ENCODE measurements around the gene ASB18.
"Not testable (repeated sequence)": the region's sequence is repeated elsewhere in the genome, so short reads cannot be mapped to it uniquely, and the experiment has no call there.

The ASB18 gene

DNA sequence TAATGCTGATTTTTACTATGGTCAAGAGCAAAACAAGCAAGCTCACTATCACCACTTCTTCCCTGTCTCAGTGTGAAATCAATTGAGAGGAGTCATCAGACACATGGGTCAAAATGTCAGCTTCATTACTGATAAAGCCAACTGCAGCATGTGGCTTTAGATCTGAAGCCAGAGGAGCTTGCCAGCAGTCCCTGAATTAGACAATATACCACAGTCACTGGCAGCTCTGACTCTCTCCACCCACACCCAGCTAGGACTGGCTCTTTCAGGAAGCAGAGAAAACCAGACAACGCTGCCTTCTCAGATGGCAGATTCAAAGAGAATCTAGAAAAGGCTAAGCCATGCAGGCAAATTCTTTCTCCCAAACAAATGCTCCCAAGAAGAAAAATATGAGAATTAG is 20.0 kb upstream of the ASB18 start:
- no peak for ATAC-seq

DNA sequence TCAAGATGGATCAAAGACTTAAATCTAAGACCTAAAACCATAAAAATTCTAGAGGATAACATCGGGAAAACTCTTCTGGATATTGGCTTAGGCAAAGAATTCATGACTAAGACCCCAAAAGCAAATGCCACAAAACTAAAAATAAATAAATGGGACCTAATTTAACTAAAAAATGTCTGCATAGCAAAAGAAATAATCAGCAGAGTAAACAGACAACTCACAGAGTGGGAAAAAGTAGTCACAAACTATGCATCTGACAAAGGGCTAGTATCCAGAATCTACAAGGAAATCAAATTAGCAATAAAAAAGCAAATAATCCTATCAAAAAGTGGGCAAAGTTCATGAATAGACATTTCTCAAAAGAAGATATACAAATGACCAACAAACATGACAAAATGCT is 18.2 kb upstream of the ASB18 start:
- ATAC-seq = no peak

DNA sequence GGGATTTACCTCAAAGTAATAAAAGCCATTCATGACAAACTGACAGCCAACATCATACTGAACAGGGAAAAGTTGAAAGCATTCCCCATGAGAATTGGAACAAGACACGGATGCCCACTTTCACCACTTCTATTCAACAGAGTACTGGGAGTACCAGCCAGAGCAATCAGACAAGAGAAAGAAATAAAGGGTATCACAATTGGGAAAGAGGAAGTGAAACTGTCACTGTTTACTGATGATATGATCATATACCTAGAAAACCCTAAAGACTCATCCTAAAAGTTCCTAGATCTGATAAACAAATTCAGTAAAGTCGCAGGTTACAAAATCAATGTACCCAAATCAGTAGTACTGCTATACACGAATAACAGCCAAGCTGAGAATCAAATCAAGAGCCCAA is 17.2 kb upstream of the ASB18 start:
- ATAC-seq = no peak

DNA sequence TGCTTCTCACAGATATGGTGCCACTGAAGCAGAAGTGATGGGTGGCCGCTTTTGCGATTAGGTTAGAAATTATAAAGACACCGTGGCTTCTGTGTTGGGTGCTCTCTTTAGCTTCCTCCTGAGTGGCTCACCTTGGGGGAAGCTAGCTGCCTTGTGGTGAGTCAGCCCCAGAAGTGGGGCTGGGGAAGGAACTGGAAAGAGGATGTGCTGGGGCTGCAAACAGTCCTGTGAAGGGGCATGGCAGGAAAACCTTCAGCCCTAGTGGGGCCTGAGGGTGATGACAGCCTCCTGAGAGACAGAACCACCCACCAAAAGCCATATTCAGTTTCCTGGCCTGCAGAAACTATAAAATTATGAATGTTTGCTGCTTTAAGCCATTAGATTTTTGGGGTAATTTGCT is 8.9 kb upstream of the ASB18 start:
- ATAC-seq = no peak

DNA sequence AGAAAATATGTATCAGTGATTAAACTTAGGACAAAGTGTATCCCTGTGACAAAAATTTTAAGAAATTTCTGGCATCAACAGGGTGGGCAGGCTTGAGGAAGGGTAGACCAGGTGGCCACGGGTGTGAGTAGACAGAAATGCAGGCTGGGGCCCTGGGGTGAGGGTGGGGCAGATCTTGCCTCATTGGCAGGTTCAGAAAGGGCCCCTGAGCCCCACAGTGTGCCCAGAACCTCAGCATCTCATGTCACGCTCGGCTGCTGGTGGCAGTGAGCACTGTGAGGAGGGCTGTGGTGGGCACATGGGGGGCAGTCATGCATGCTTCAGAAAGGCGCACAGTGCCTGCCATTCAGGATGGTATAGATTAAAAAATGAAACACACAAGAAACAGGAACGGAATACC is 7.6 kb upstream of the ASB18 start:
- no peak for ATAC-seq

DNA sequence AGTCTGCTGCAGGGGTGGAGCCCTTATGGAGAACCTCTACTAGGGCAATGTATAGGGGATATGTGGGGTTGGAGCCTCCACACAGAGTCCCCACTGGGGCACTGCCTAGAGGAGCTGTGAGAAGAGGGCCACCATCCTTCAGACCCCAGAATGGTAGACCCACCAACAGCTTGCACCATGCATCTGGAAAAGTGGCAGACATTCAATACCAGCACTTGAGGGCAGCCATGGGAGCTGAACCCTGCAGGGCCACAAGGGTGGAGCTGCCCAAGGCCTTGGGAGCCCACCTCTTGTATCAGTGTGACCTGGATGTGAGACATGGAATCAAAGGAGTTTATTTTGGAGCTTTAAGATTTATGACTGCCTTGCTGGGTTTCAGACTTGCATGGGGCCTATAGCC is 5.7 kb upstream of the ASB18 start:
- ATAC-seq = not testable (repeated sequence)

DNA sequence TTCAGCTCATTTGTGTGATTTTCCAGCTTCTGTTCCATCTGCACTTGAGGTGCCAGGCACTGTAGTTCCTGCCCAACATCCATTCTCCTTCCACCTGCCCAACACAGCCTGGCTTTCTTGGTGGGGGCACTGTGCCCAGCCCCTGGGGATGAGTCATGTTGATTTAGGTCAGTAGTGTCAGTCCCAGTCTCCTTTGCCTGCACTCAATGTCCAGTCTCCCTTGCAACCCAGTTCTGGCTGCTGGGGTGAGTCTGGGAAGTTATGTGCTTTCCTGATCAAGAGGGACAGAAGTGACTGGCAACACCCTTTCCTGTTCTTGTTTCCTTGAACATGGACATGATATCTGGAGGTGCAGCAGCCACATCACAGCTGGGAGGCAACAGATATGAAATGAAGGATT is 1.5 kb upstream of the ASB18 start:
- no peak for ATAC-seq

DNA sequence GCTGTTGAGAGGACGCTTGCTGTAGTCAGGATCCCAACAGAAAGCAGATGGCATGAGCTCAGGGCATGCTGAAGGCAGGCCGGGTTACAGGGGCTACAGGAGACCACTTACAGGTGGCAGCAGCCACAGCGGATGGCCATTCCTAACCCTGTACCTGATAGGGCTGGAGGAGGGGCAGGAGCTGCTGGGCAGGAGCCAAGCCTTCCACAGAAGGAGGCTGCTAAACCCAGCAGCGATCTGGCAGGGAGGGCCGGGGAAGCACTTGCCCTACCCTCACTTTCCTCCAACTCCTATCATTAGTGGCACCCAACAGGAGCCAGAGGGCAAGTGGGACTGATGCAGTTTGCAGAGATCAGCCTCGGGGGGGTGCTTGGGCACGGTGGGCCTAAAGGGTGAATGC is 2.0 kb downstream of the ASB18 start:
- no peak for ATAC-seq

DNA sequence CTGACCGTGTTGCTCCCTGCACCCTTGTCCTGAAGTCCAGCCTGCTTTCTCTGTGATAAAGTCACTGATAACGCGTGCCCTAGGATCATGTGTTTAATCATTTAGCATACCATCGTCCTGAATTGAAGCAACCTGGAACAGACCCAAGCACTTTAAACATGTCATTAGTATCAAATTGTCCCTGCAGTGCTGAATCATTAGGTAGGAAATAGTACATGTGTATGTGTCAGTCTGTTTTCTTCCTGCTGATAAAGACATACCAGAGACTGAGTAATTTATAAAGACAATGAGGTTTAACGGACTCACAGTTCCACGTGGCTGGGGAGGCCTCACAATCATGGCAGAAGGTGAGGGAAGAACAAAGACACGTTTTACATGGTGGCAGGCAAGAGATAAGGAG is 2.8 kb downstream of the ASB18 start:
- no peak for ATAC-seq

DNA sequence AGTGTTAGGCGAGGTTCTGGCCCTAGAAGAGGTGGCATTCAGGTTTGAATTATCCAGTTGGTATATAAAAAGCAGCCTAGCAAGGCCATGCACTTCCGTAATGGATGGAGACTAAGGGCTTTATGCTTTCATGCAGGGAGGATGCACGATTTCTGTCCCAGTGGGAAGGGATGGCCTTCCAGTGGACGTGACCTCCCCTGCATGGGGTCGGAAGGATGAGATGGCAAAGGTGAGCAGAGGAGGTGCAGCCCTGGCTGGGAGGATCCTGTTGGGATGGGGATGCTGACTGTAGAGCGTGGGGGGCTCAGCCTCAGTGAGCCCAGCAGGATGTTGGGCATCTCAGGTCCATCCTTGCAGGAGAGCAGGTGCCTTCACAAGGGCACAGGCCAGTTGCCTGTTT is 4.8 kb downstream of the ASB18 start:
- no peak for ATAC-seq

DNA sequence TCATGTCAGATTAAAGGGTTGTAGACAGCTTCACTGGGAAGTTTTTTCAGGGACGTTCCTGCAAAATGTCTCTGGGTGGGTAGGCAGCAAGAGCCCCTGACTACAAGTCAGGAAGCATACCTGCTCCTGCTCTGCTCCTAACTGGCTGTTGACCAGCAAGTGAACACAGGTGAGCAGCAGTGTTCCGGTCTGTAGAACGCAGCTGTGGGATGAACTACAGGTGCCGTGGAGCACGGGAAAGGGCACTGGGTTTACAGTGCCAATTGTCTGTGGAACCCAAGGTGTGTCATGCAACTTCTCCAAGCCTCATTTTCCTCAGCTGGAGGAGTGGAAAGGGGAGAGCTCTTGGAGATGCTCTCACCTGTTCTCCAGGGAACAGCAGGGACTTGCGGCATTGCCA is 6.6 kb downstream of the ASB18 start:
- ATAC-seq = no peak

DNA sequence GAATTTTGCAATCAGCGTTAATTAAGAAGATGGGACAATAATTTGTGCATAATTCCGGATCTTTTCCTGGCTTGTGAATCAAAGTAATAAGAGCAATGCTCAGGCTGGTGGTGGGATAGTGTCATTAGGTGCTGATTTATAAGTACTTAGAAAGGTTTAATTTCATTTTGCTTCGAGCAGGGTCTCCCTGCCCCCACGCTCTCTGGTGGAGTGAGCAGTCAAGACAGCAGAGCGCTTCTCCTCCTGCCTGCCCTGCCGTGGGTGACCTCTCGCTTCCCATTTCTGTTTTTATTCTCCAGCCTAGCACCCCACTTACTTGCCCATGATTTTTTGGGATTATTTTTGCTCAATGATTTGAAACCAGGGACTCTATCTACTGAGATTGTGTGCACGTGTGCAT is 7.1 kb downstream of the ASB18 start:
- no peak for ATAC-seq

DNA sequence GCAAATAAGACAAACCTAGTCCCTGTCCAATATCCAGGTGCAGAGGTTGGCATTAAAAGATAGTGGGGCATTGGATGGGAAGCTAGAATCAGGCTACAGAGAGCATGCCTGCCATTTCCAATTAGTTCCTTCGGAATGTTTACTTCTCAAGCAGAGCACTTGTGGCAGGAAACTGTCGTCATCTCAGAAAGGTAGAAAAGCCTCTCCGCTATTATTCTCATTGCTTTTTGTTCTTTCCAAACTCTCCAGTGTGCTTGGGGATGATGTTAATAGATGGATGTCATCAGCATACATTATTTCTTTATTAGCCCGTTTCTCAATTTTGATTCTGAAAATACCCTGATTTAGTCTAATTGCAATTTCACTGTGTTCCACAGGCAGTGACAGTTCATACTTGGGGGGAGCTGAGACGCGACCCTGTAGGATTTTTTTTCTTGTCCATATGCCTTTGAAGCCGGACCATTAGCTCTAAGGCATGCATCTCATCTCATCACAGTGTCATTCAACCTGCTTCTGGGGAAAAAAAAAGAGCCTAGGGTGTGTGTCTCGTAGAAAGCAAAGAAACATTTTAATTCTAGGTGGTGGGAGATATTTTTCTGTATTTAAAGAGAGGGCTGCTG is 7.7 kb downstream of the ASB18 start:
- no peak for ATAC-seq

DNA sequence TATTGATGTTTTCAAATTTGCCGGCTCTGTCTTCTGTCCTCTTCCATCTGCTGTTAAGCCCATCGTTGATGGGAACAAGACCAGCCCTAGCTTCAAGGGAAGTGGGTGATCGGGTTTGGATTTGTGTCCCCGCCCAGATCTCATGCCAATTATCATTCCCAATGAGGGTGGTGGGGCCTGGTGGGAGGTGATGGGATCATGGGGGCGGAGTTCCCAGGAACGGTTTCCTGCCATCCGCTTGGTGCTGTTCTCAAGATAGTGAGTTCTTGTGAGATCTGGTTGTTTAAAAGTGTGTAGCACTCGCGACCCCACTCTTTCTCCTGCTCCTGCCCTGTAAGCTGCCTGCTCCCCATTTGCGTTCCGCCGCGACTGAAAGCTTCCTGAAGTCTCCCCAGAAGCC is 9.5 kb downstream of the ASB18 start:
- ATAC-seq = no peak

DNA sequence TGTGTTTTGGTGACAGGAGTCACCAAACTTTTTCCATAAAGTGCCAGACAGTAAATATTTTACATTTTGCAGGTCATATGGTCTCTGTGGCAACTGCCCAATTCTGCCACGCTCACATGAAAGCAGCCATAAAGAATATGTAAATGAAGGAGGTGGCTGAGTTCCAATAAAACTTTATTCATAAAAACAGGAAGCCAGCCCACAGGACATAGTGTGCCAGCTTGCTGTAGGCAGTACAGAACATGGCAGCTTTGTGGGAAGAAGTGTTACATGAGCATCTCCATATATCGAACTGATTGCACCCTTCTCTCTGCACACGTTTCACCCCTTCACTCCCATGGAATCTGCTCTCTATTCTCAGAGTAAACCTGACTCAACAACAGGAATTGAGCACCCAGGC is 10.2 kb downstream of the ASB18 start:
- ATAC-seq = no peak

DNA sequence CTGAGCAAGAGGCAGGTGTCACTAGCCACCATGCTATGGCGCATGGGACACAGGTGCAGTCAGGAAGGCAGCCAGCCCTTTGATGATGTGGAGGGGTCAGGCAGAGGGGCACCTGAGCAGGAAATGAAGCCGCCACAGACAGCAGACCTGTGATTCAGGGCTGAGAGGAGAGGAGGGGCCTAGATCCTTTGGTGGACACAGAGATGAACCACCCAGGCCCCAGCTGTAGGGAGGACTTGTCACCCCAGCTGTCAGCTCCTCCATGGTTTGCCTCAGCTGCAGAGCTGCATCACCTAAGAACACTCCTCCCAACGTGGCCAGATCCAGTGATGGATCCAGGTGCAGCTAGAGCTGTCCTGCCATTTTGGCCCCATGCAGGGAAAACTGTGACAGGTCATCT is 11.6 kb downstream of the ASB18 start:
- ATAC-seq = no peak

DNA sequence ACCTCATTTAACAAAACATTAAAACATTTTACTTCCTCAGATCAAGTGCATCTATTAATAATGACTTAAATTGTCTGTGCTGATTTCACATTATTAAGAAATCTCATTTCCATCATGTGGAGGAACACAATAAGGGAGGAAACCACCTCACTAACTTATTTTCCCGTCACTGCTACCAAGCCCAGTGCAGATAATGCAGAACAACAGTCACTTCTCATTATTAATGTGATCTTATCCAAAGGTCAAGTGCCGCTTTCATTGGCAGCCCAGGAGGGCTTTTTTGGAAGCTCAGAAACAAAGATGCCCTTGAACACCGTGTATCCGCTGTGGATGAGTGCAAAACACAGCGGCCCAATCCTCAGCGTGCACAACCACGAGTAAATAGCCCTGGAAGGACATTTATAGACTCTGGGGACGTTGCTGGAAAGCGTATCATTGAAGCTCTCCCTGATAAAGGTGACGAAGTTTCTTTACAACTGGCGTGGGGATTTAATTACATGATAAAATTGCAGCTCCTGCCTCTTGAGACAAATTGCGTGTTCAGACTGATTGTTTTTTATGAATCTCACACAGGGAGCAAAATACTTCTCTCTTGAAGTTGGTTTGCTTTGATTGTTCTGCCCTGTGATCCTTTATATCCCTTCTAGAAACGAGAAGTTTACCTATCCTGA is 13.2 kb downstream of the ASB18 start:
- ATAC-seq = no peak

DNA sequence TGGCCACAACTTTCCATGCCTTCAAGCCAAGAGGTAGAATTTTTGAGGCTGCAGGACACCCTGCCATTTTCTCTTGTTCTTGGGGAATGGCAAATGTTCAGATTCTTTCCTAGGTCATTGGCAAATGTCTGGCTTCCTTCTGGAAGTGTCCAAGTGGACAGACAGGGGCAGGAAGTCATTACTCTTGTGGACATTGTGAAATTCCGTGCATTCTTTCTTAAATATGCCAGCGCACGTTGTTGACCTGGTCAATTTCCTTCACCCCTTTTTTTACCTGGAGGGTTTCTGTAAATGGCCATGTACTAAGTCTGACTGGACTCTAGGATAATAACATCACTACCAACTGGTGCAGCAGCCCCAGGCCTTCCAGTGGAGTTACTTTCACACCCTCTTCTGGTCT is 13.9 kb downstream of the ASB18 start:
- no peak for ATAC-seq

DNA sequence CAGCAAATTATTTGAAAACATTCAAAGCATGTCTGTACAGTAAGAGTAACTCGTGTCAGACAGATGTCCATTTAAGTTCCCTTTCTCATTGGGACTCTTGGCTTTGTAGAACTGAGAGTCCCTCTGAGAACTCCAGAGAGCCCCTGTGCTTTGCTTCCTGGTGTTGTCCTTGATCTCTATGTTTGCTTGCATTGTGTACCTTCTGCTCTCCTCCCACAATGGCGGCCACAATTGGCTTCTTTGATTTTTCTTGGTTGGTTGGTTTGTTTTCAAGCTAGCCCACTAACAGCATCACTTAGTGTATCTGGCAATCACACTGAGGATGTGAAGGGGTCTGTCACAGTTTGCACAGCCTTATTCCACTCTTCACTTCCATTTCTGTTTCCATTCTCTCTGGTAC is 15.1 kb downstream of the ASB18 start:
- ATAC-seq = no peak

DNA sequence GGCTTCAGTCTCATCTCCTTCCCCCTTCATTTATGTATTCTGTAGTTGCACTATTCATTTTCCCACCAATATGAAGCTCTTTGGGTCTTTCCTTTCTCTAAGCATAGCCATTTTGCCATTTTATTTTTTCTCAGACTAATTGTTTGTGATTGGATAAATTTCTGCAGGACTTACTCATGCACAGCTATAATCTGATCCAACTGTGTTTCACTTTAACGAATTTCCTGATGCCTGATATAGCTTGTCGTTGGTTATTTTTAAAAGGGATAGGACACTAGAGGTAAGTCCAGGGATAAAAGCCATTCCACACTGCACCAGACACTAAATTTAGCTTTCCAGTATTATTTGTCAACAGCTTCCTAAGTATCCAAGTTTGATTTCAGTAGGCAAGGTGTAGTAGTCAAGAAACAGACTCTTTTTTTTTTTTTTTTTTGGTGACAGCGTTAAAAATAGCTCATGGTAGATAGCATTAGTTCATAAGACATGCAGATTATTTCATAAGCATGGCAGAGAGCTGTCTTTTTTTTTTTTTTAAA is 17.4 kb downstream of the ASB18 start:
- ATAC-seq = no peak

DNA sequence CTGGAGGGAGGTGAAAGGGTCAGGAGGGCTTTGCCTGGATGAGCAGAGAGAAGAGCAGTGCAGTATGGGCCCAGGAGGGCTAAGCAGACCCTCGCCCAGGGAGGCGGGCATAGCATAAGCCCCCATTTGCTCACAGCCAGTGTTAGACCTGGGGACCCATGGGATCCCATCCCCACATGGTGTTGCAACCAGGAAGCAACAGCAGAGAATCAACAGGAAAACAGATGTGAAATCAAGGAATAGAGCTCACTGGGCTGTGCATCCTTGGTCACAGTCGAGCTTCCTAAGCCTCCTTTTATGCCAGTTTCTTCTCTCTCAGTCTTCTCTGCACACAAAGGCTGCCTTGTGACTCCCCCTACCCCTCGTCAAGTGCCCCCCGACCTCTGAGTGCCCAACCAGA is 19.9 kb downstream of the ASB18 start:
- ATAC-seq = no peak

DNA sequence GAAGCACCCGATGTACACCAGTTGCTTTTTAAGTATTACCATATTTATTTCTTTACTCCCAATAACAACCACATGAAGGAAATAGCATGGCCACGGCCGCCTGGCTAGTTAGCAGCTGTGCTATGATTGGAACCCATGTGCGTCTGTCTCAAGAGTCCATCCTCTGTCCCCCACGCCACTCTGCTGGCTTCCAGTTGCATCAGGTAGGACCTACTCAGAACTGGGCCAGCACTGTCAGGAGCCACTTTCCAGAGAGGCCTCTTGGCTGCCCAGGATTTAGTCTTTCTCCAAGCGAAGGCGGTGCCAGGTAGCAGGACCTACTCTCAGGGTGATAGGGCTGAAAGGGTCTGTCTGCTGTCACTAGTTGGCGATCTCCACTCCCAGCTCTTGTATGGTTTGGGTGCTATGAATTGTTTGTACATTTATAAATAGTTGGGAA is 22.1 kb downstream of the ASB18 start:
- ATAC-seq = no peak

DNA sequence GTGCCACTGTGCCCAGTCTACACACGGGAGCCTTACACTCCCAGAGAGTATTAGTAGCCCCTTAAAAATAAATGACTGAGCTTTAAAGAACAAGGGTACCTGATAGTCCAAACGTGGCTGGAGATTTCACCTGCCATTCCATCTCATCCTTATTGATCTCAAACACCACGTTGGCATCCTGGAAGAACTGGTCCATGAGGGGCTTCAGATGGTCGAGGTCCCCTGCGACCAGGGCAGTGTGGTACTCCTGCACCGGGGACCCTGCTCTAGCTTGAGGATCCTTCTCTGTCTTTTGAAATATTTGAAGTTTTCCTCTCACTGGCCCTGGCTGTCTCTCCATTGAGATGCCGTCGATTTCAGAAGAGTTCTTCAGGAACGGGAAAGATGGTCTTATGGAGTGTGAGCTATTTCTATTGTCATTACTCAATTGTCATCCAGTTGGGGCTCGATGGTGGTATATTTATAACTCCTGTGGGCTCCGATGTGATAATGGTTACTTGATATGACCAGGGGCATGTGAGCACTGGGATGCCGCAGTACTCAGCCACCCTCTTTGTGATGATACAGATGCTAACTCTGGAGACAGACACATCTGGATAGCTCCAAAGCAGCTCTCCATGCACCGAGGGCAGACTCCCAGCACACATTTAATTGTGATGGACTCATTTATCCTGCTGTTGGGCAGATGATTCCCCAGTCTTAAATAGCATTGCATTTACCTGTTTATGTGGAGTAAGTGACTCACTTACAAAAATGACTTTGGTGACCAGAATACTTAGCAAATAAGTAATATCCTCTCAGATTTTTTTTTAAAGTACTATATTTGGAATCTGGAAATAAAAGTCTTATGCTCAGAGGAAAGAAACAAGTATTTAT is 22.8 kb downstream of the ASB18 start:
- ATAC-seq = no peak

All from activated CD4-positive, CD25-positive, alpha-beta regulatory T cell treated with anti-CD3 and anti-CD28 coated beads, Interleukin-2, amount 50 U/mL, for 24 hours (primary cell).